ENCODE data around the gene MAP3K4. TPM values are rescaled to one million over a fixed set of nuclear protein-coding genes. Genes with fewer than 3 reads are reported as not detected.

The MAP3K4 gene
- total and polyA plus RNA-seq, 9 donors = 15.6 to 52.3 (median 38.6) TPM

- DNase-seq = no peak
- intact Hi-C loops (cut with DNase I) = no loop called here
- 9 to 17% (median 11%) methylated on average over 1 of the region's 1 CpG for WGBS, 3 donors
- no peak overlapping the region for H3K4me3 ChIP-seq
- peaks cover 9% of the 10 kb centered on the region for H3K4me1 ChIP-seq (ENCODE audit: insufficient read depth)
- no peak overlapping the region for H3K27ac ChIP-seq
- H3K9me3 ChIP-seq = no peaks in the 10 kb centered on the region
- H3K27me3 ChIP-seq = no peaks in the 10 kb centered on the region
- TF ChIP-seq CTCF (IDR thresholded peaks at IDR 0.05) = no peak
- H3K36me3 ChIP-seq = no peaks in the 10 kb centered on the region
Observed at GRCh38 chr6:161010418-161010817, 18.8 kb downstream of the MAP3K4 start.

- peaks cover 9% of the 10 kb centered on the region for H3K4me1 ChIP-seq (ENCODE audit: insufficient read depth)
- H3K36me3 ChIP-seq = no peaks in the 10 kb centered on the region
- 38 to 43% (median 42%) methylated on average over 8 of the region's 8 CpGs for WGBS, 3 donors
- no peaks in the 10 kb centered on the region for H3K27me3 ChIP-seq
- DNase-seq = no peak
- H3K27ac ChIP-seq = no peak overlapping the region
- no peaks in the 10 kb centered on the region for H3K9me3 ChIP-seq
- intact Hi-C loops (cut with DNase I) = no loop called here
- no peak overlapping the region for H3K4me3 ChIP-seq
- TF ChIP-seq POLR2A (IDR thresholded peaks at IDR 0.05) = no peak
- no peak for TF ChIP-seq EP300 (IDR thresholded peaks at IDR 0.05)
- TF ChIP-seq CTCF (IDR thresholded peaks at IDR 0.05) = no peak
Observed at GRCh38 chr6:161011492-161012480, 20.2 kb downstream of the MAP3K4 start.

- Histone ChIP-seq H3K27ac (no peak overlapping the region), H3K4me3 (no peak overlapping the region), H3K36me3 (no peaks in the 10 kb centered on the region), H3K27me3 (no peaks in the 10 kb centered on the region), H3K4me1 (ENCODE audit: insufficient read depth) (peaks cover 11% of the 10 kb centered on the region), H3K9me3 (no peaks in the 10 kb centered on the region)
- TF ChIP-seq POLR2A (IDR thresholded peaks at IDR 0.05) (no peak), EP300 (IDR thresholded peaks at IDR 0.05) (no peak), CTCF (IDR thresholded peaks at IDR 0.05) (no peak)
- no peak for DNase-seq
- intact Hi-C loops (cut with DNase I) = no loop called here
- 96 to 98% (median 98%) methylated on average over 4 of the region's 4 CpGs for WGBS, 3 donors
Observed at GRCh38 chr6:161013695-161014094, 22.1 kb downstream of the MAP3K4 start.

- H3K27me3 ChIP-seq = no peaks in the 10 kb centered on the region
- TF ChIP-seq POLR2A (IDR thresholded peaks at IDR 0.05) = no peak
- TF ChIP-seq EP300 (IDR thresholded peaks at IDR 0.05) = no peak
- TF ChIP-seq CTCF (IDR thresholded peaks at IDR 0.05) = no peak
- 79 to 91% (median 84%) methylated on average over 5 of the region's 5 CpGs for WGBS, 3 donors
- no peaks in the 10 kb centered on the region for H3K9me3 ChIP-seq
- no peak for DNase-seq
- no peak overlapping the region for H3K4me3 ChIP-seq
- H3K4me1 ChIP-seq (ENCODE audit: insufficient read depth) = peaks cover 2% of the 10 kb centered on the region
- intact Hi-C loops (cut with DNase I) = no loop called here
- no peaks in the 10 kb centered on the region for H3K36me3 ChIP-seq
- no peak overlapping the region for H3K27ac ChIP-seq
Observed at GRCh38 chr6:161017766-161018564, 26.4 kb downstream of the MAP3K4 start.

Measured in ovary (tissue), 9 donors.